ENCODE measurements around the gene IGLL1.

The IGLL1 gene

GRCh38 chr22:23526596-23527316 lies 53.3 kb downstream of the IGLL1 start:
- no peak for DNase-seq

- no peak for DNase-seq
Observed at GRCh38 chr22:23525510-23525909, 54.6 kb downstream of the IGLL1 start.

GRCh38 chr22:23524226-23524625 lies 55.9 kb downstream of the IGLL1 start:
- DNase-seq, result no peak

GRCh38 chr22:23523713-23524112 lies 56.4 kb downstream of the IGLL1 start:
- DNase-seq, result no peak
